Esophagus squamous epithelium (tissue), 5 donors: Measurements from ENCODE around the gene CAMTA1. TPM values are rescaled to one million over a fixed set of nuclear protein-coding genes. Genes with fewer than 3 reads are reported as not detected.

Experiments used
- DNase-seq: peaks from one replicate; lab custom pipeline; 2025; lab: John Stamatoyannopoulos, UW
- H3K27ac ChIP-seq, 4 donors: fragments of 200-600 bp; sonication (generic); one replicate each; pipeline ENCODE4 v1.5.1; 2016 to 2019; ENCODE audit warnings: mild to moderate bottlenecking in 1 of 4
- H3K27me3 ChIP-seq, 4 donors: fragments of 200-600 bp; sonication (generic); 1 replicate in 3 of 4; 2 replicates in 1 of 4; pipeline versions ENCODE4 v1.5.1 to v1.6.0; 2017 to 2021; ENCODE audit warnings: antibody characterized with exemption in 1 of 4
- H3K36me3 ChIP-seq, 3 donors: fragments of 200-600 bp; sonication (generic); one replicate each; pipeline ENCODE4 v1.5.1; 2016 to 2019
- H3K4me1 ChIP-seq, 3 donors: fragments of 200-600 bp; sonication (generic); one replicate each; pipeline ENCODE4 v1.5.1; 2017 to 2019
- H3K4me3 ChIP-seq, 4 donors: fragments of 200-600 bp; sonication (generic); 1 replicate in 3 of 4; 2 replicates in 1 of 4; pipeline ENCODE4 v1.5.1; 2016 to 2019; ENCODE audit warnings: mild to moderate bottlenecking in 2 of 4, moderate library complexity in 1 of 4
- H3K9me3 ChIP-seq, 3 donors: fragments of 200-600 bp; sonication (generic); one replicate each; pipeline ENCODE4 v1.5.1; 2016 to 2019
- POLR2A ChIP-seq, 4 donors: fragments of 450-650 bp; IDR thresholded peaks; one replicate each; pipeline ENCODE4 v1.6.1; 2017; ENCODE audit warnings: antibody characterized with exemption in 4 of 4, mild to moderate bottlenecking in 4 of 4, moderate library complexity in 3 of 4
- WGBS, 2 donors: methylation state at CpG; one replicate each; pipeline ENCODE4 v1.1.5; 2018; 5-methylcytosine and 5-hydroxymethylcytosine counted together
- intact Hi-C: fragments of 100-400 bp; cut with DNase I; formaldehyde crosslinking; loops from one replicate; pipeline ENCODE4 v1.15.0; 2022
- total RNA-seq, 4 donors: library from RNA; depleted of rRNA; stranded (reverse); fragments of >200 nt; gene quantifications; one replicate each; pipeline ENCODE4 v1.1.0, GENCODE V29; 2016
- TF ChIP-seq, protein P1 (sequence below), 6 experiments: fragments of 450-650 bp in 4 of 6; fragments of 200-600 bp in 2 of 6; sonication (generic) in 2 of 6; IDR thresholded peaks; one replicate each; pipeline ENCODE4 v1.5.1; 2016 to 2019; ENCODE audit warnings: antibody characterized with exemption in 6 of 6, mild to moderate bottlenecking in 4 of 6, moderate library complexity in 4 of 6
- donor health status: DM: yes; HTN: yes; CAD: no.

The CAMTA1 gene
- total RNA-seq, 4 donors from 2014 or later: 31.3 to 77.4 (median 45.9) TPM

DNA sequence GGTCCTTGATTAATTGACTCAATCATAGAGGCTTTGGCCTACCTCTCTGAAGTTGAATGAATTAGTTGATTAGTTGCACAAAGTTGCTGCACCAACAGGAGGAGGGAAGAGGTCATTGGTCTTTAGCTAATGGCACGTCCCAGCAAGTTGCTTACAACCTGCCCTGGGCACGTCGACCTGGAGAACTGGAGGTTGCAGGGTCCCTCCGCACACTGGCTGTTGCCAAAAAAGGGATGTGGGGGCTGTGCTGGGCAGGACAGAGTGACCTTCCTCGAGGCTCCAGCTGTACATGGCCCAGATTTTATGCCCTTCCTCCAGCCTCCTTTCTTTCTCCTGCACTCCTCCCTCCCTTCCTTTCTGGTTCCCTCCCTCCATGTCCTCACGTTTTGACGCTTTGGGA is 755.6 kb downstream of the CAMTA1 start:
- H3K36me3 ChIP-seq: no peaks in the 10 kb centered on the region
- TF ChIP-seq, protein P1, sequence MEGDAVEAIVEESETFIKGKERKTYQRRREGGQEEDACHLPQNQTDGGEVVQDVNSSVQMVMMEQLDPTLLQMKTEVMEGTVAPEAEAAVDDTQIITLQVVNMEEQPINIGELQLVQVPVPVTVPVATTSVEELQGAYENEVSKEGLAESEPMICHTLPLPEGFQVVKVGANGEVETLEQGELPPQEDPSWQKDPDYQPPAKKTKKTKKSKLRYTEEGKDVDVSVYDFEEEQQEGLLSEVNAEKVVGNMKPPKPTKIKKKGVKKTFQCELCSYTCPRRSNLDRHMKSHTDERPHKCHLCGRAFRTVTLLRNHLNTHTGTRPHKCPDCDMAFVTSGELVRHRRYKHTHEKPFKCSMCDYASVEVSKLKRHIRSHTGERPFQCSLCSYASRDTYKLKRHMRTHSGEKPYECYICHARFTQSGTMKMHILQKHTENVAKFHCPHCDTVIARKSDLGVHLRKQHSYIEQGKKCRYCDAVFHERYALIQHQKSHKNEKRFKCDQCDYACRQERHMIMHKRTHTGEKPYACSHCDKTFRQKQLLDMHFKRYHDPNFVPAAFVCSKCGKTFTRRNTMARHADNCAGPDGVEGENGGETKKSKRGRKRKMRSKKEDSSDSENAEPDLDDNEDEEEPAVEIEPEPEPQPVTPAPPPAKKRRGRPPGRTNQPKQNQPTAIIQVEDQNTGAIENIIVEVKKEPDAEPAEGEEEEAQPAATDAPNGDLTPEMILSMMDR (IDR thresholded peaks at IDR 0.05): no peak
- TF ChIP-seq POLR2A (IDR thresholded peaks at IDR 0.05): no peak
- H3K27ac ChIP-seq: no peak overlapping the region
- no peak overlapping the region for H3K4me3 ChIP-seq
- 59 to 78% methylated on average over 5 to 7 of the region's 7 CpGs for WGBS, 2 donors
- H3K4me1 ChIP-seq: no peaks in the 10 kb centered on the region
- no peaks in the 10 kb centered on the region for H3K9me3 ChIP-seq
- DNase-seq: no peak
- H3K27me3 ChIP-seq: peaks cover 0 to 12% (median 0%) of the 10 kb centered on the region in 4 donors
- intact Hi-C loops: no loop called here

DNA sequence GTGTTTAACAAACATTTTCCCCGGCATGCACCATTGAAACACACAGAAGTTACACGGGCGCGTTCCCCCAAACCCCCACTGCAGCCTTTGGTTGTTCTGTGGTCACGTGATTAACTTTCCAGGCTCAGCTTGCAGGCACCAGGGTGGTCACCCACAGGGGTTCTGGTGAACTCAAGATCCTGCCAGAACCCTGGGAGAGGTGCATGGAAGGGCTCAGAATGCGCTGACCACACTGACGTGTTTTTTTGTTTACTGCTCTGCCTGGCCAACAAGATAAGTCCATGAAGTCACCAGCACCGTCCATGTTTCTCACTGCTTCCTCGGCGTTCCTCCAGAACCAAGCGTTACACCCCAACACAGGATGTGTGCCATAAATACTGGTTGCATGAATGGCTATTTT is 756.4 kb downstream of the CAMTA1 start:
- Histone ChIP-seq H3K27me3 (peaks cover 0 to 9% (median 0%) of the 10 kb centered on the region in 4 donors), H3K36me3 (no peaks in the 10 kb centered on the region), H3K9me3 (no peaks in the 10 kb centered on the region), H3K4me1 (no peaks in the 10 kb centered on the region), H3K27ac (no peak overlapping the region), H3K4me3 (no peak overlapping the region)
- DNase-seq: no peak
- 86 to 90% methylated on average over 11 of the region's 11 CpGs for WGBS, 2 donors
- intact Hi-C loops: no loop called here
- TF ChIP-seq, protein P1 (IDR thresholded peaks at IDR 0.05): no peak
- no peak for TF ChIP-seq POLR2A (IDR thresholded peaks at IDR 0.05)

DNA sequence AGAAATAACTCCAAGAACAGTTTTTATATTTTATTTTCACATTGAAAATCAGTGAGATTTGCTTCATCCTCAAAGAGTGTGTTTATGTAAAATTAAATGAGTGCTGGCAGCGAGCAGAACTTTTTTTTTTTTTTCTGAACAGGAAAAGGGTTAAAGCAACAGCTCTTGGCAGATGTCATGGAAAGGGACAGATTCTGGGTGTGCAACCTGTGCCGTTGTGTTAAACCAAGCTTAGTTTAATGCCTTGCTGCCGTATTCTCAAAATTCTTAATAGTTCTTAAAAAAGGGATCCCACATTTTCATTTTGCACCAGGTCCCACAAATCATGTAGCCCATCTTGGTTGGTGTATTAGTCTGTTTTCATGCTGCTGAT is 758.5 kb downstream of the CAMTA1 start:
- Histone ChIP-seq H3K27me3 (no peaks in the 10 kb centered on the region), H3K4me3 (no peak overlapping the region), H3K9me3 (no peaks in the 10 kb centered on the region), H3K27ac (no peak overlapping the region), H3K4me1 (no peaks in the 10 kb centered on the region), H3K36me3 (no peaks in the 10 kb centered on the region)
- DNase-seq: no peak
- WGBS, 2 donors: 53 to 64% methylated on average over 3 of the region's 3 CpGs
- intact Hi-C loops: no loop called here
- no peak for TF ChIP-seq POLR2A (IDR thresholded peaks at IDR 0.05)
- TF ChIP-seq, protein P1 (IDR thresholded peaks at IDR 0.05): no peak

DNA sequence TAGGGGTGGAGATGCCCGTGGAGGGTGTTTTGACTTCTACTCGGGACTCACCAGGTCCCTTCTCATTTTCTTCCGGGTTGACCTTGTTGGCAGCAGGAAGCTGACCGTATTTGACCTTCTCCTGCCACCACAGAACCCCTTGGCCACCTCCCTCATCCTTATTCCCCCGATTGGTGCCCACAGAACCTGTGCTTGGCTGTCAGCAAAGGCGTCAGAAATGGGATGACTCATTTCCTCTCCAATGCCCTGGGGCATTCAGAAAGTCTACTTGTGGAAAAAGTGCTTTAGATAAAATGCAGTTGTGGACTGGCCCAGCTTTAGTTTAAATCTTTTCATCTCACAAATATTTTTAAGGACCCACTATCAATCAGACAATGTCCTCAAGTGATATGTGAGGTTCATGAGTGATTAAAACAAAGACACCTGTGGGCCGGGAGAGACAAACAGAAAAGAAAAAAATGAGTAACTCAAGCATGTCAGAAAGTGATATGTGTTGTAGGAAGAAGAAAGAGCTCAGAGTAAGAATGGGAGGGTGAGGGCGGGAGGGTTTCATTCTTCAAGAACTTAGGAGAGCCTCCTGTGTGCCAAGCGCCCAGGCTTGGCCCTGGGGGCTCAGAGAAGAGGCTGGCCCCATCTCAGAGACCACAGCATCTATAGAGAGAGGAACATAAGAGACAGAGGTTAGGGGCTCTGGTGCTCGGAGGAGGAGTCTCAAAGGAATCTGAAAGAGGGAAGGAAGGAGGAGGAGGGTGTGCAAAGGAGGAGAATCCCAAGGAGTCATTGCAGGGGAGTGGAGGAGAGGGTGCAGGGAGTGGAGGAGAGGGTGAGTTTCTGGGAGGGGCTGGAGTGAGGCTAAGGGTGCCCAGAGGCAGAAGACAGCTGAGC is 764.3 kb downstream of the CAMTA1 start:
- H3K36me3 ChIP-seq: no peaks in the 10 kb centered on the region
- no peak for DNase-seq

More for the DNA sequence above, 764.3 kb downstream of the CAMTA1 start:
- Histone ChIP-seq H3K27me3 (peaks cover 0 to 19% (median 0%) of the 10 kb centered on the region in 4 donors), H3K4me3 (no peak overlapping the region), H3K4me1 (peaks cover 18 to 34% (median 23%) of the 10 kb centered on the region in 3 donors), H3K27ac (peak overlapping the region in 3 of 4 donors; percentile 19 to 50 (median 21)), H3K9me3 (no peaks in the 10 kb centered on the region)
- intact Hi-C loops: no loop called here
- TF ChIP-seq, protein P1 (IDR thresholded peaks at IDR 0.05): no peak
- TF ChIP-seq POLR2A (IDR thresholded peaks at IDR 0.05): no peak
- 9 to 21% methylated on average over 8 to 10 of the region's 10 CpGs for WGBS, 2 donors
